GM23338 (cell line): ENCODE measurements around the gene ITGA1. TPM values are rescaled to one million over a fixed set of nuclear protein-coding genes. Genes with fewer than 3 reads are reported as not detected.

Source experiments
- ATAC-seq: fragments of 200-7000 bp; cut with Tn5 transposase; 3 replicates; pipeline ENCODE4 v1.9.1; 2020
- DNase-seq: peaks from one replicate; pipeline ENCODE4 v3.0.0-alpha.2; 2015; ENCODE audit warnings: low spot score
- H2AFZ ChIP-seq: fragments of 200-600 bp; sonication (generic); 2 replicates; pipeline ENCODE4 v1.8.0; 2016; ENCODE audit warnings: antibody characterized with exemption, mild to moderate bottlenecking, moderate library complexity
- H3F3A ChIP-seq: fragments of 200-600 bp; sonication (generic); replicated peaks from 2 replicates; pipeline ENCODE4 v1.8.0; 2017; ENCODE audit warnings: antibody characterized with exemption, mixed run types, low read depth
- H3K27ac ChIP-seq: fragments of 200-600 bp; sonication (generic); 2 replicates; pipeline ENCODE4 v1.6.1; 2016; ENCODE audit warnings: low read depth
- H3K27me3 ChIP-seq: fragments of 200-600 bp; sonication (generic); 2 replicates; pipeline ENCODE4 v1.8.0; 2016; ENCODE audit warnings: mild to moderate bottlenecking, mixed run types, moderate library complexity; ENCODE audit not compliant: insufficient read depth
- H3K36me3 ChIP-seq: fragments of 200-600 bp; sonication (generic); 2 replicates; pipeline ENCODE4 v1.8.0; 2016; ENCODE audit warnings: mild to moderate bottlenecking; ENCODE audit not compliant: insufficient read depth
- H3K4me1 ChIP-seq: fragments of 200-600 bp; sonication (generic); 2 replicates; pipeline ENCODE4 v1.8.0; 2016; ENCODE audit warnings: mild to moderate bottlenecking, moderate library complexity; ENCODE audit not compliant: insufficient read depth
- H3K4me2 ChIP-seq: fragments of 200-600 bp; sonication (generic); 2 replicates; pipeline ENCODE4 v1.7.1; 2017; ENCODE audit warnings: mixed run types
- H3K4me3 ChIP-seq: fragments of 200-600 bp; sonication (generic); 2 replicates; pipeline ENCODE4 v1.6.1; 2016; ENCODE audit warnings: mixed run types
- H3K79me2 ChIP-seq: fragments of 200-600 bp; sonication (generic); replicated peaks from 2 replicates; pipeline ENCODE4 v1.8.0; 2017; ENCODE audit warnings: mild to moderate bottlenecking; ENCODE audit not compliant: insufficient read depth
- H3K9me2 ChIP-seq: fragments of 200-600 bp; sonication (generic); 2 replicates; pipeline ENCODE4 v1.8.0; 2017; ENCODE audit not compliant: insufficient read depth
- H4K20me1 ChIP-seq: fragments of 200-600 bp; sonication (generic); replicated peaks from 2 replicates; pipeline ENCODE4 v1.8.0; 2017; ENCODE audit warnings: mild to moderate bottlenecking; ENCODE audit not compliant: insufficient read depth
- H3K27ac Mint-ChIP-seq: 2 replicates; pipeline ENCODE4 v1.8.0; 2020; ENCODE audit warnings: inconsistent platforms, mild to moderate bottlenecking, moderate library complexity, mixed read lengths
- H3K27me3 Mint-ChIP-seq: 3 replicates; pipeline ENCODE4 v1.8.0; 2022; ENCODE audit warnings: low read depth, mild to moderate bottlenecking, moderate library complexity, mixed read lengths, inconsistent platforms; ENCODE audit not compliant: insufficient read depth, poor library complexity
- H3K36me3 Mint-ChIP-seq: 3 replicates; pipeline ENCODE4 v1.8.0; 2021; ENCODE audit warnings: low read depth, mild to moderate bottlenecking, inconsistent platforms, moderate library complexity, mixed read lengths
- H3K4me1 Mint-ChIP-seq: 3 replicates; pipeline ENCODE4 v1.8.0; 2020; ENCODE audit warnings: mild to moderate bottlenecking, inconsistent platforms, mixed read lengths
- H3K4me3 Mint-ChIP-seq: 3 replicates; pipeline ENCODE4 v1.8.0; 2021; ENCODE audit warnings: moderate library complexity, mild to moderate bottlenecking, inconsistent platforms, mixed read lengths
- H3K9me3 Mint-ChIP-seq: 3 replicates; pipeline ENCODE4 v1.8.0; 2020; ENCODE audit warnings: moderate library complexity, mild to moderate bottlenecking, inconsistent platforms, mixed read lengths
- CREB1 ChIP-seq: fragments of 250-450 bp; sonication (Bioruptor Pico); IDR thresholded peaks from 2 replicates; pipeline ENCODE4 v1.5.0; 2020; ENCODE audit warnings: low read depth, mild to moderate bottlenecking, moderate library complexity
- EZH2 ChIP-seq: fragments of 200-600 bp; sonication (generic); IDR thresholded peaks from one replicate; pipeline ENCODE4 v1.8.0; 2017; ENCODE audit warnings: antibody characterized with exemption, mild to moderate bottlenecking, low read depth; ENCODE audit not compliant: unreplicated experiment
- EZH2phosphoT487 ChIP-seq: fragments of 200-600 bp; sonication (generic); IDR thresholded peaks from one replicate; pipeline ENCODE4 v1.8.1; 2018; ENCODE audit warnings: antibody characterized with exemption; ENCODE audit not compliant: unreplicated experiment
- JUNB ChIP-seq: IDR thresholded peaks from one replicate; pipeline ENCODE4 v1.6.1; 2016; ENCODE audit warnings: antibody characterized with exemption; ENCODE audit not compliant: unreplicated experiment
- NANOG ChIP-seq: IDR thresholded peaks from 2 replicates; pipeline ENCODE4 v1.6.1; 2016; ENCODE audit warnings: antibody characterized with exemption, borderline replicate concordance
- POLR2AphosphoS5 ChIP-seq: IDR thresholded peaks from 2 replicates; pipeline ENCODE4 v1.6.1; 2016; ENCODE audit warnings: antibody characterized with exemption, low read depth
- REST ChIP-seq: IDR thresholded peaks from one replicate; pipeline ENCODE4 v1.6.1; 2018; ENCODE audit warnings: antibody characterized with exemption; ENCODE audit not compliant: unreplicated experiment
- STAT1 ChIP-seq: IDR thresholded peaks from one replicate; pipeline ENCODE4 v1.6.1; 2016; ENCODE audit warnings: antibody characterized with exemption; ENCODE audit not compliant: unreplicated experiment
- ZNF114 ChIP-seq: fragments of 250-450 bp; sonication (Bioruptor Pico); IDR thresholded peaks from 2 replicates; pipeline ENCODE4 v1.5.0; 2020; ENCODE audit warnings: mild to moderate bottlenecking, moderate library complexity
- ZNF331 ChIP-seq: fragments of 250-450 bp; sonication (Bioruptor Pico); IDR thresholded peaks from 2 replicates; pipeline ENCODE4 v1.5.0; 2020; ENCODE audit warnings: low read depth, mild to moderate bottlenecking, moderate library complexity
- polyA plus RNA-seq: library from polyadenylated mRNA; unstranded; fragments of >200 nt; fragmentation: Nextera tagmentation; extraction: Ambion mirVana; gene quantifications from 2 replicates; pipeline ENCODE4 v1.2.1, GENCODE V29; 2016
- total RNA-seq: library from RNA; depleted of rRNA; stranded (reverse); fragments of >200 nt; shearing (Covaris generic); gene quantifications from 2 replicates; pipeline ENCODE4 v1.2.3, GENCODE V29; 2014
- TF ChIP-seq, protein P1 (sequence below), 2 experiments: fragments of 200-600 bp in 1 of 2; sonication (generic) in 1 of 2; conservative IDR thresholded peaks; 2 replicates each; pipeline versions ENCODE4 v1.5.1 to v1.6.1; 2016 to 2017; ENCODE audit warnings: antibody characterized with exemption in 2 of 2, low read depth in 2 of 2, mild to moderate bottlenecking in 2 of 2, moderate library complexity in 1 of 2
- TF ChIP-seq, protein P2 (sequence below): fragments of 250-450 bp; sonication (Bioruptor Pico); IDR thresholded peaks from 2 replicates; pipeline ENCODE4 v1.5.0; 2020; ENCODE audit warnings: mild to moderate bottlenecking, moderate library complexity
- TF ChIP-seq, protein P3 (sequence below): IDR thresholded peaks from 2 replicates; pipeline ENCODE4 v1.6.1; 2016; ENCODE audit warnings: antibody characterized with exemption

The ITGA1 gene
- total and polyA plus RNA-seq, 2 experiments from 2014 or later = 1.8 to 4.9 TPM

- Histone ChIP-seq H2AFZ (no peak overlapping the region), H3K27ac (no peak overlapping the region), H3K9me2 (no peaks in the 10 kb centered on the region), H3K4me1 (no peaks in the 10 kb centered on the region), H3F3A (no peaks in the 10 kb centered on the region), H3K27me3 (no peaks in the 10 kb centered on the region), H3K79me2 (no peaks in the 10 kb centered on the region), H3K4me2 (no peak overlapping the region), H4K20me1 (no peaks in the 10 kb centered on the region), H3K36me3 (no peaks in the 10 kb centered on the region), H3K4me3 (no peak overlapping the region)
- ATAC-seq (no peak), DNase-seq (no peak)
- no peaks in the 10 kb centered on the region; the same call in 2 of the 3 replicates for H3K4me1 Mint-ChIP-seq
- peaks cover 3% of the 10 kb centered on the region for H3K27me3 Mint-ChIP-seq
- no peaks in the 10 kb centered on the region for H3K9me3 Mint-ChIP-seq
- H3K27ac Mint-ChIP-seq = no peak overlapping the region
- H3K4me3 Mint-ChIP-seq = no peak overlapping the region
- TF ChIP-seq STAT1 = no peak
- no peak for TF ChIP-seq REST
- no peak for TF ChIP-seq ZNF331 (CRISPR knock-in tag)
- TF ChIP-seq, protein P1, sequence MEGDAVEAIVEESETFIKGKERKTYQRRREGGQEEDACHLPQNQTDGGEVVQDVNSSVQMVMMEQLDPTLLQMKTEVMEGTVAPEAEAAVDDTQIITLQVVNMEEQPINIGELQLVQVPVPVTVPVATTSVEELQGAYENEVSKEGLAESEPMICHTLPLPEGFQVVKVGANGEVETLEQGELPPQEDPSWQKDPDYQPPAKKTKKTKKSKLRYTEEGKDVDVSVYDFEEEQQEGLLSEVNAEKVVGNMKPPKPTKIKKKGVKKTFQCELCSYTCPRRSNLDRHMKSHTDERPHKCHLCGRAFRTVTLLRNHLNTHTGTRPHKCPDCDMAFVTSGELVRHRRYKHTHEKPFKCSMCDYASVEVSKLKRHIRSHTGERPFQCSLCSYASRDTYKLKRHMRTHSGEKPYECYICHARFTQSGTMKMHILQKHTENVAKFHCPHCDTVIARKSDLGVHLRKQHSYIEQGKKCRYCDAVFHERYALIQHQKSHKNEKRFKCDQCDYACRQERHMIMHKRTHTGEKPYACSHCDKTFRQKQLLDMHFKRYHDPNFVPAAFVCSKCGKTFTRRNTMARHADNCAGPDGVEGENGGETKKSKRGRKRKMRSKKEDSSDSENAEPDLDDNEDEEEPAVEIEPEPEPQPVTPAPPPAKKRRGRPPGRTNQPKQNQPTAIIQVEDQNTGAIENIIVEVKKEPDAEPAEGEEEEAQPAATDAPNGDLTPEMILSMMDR (conservative IDR thresholded peaks at IDR 0.05; ENCODE audit: low read depth in 2 of 2) = no peak
- TF ChIP-seq EZH2phosphoT487 = no peak
- no peak for TF ChIP-seq NANOG
- TF ChIP-seq, protein P2, sequence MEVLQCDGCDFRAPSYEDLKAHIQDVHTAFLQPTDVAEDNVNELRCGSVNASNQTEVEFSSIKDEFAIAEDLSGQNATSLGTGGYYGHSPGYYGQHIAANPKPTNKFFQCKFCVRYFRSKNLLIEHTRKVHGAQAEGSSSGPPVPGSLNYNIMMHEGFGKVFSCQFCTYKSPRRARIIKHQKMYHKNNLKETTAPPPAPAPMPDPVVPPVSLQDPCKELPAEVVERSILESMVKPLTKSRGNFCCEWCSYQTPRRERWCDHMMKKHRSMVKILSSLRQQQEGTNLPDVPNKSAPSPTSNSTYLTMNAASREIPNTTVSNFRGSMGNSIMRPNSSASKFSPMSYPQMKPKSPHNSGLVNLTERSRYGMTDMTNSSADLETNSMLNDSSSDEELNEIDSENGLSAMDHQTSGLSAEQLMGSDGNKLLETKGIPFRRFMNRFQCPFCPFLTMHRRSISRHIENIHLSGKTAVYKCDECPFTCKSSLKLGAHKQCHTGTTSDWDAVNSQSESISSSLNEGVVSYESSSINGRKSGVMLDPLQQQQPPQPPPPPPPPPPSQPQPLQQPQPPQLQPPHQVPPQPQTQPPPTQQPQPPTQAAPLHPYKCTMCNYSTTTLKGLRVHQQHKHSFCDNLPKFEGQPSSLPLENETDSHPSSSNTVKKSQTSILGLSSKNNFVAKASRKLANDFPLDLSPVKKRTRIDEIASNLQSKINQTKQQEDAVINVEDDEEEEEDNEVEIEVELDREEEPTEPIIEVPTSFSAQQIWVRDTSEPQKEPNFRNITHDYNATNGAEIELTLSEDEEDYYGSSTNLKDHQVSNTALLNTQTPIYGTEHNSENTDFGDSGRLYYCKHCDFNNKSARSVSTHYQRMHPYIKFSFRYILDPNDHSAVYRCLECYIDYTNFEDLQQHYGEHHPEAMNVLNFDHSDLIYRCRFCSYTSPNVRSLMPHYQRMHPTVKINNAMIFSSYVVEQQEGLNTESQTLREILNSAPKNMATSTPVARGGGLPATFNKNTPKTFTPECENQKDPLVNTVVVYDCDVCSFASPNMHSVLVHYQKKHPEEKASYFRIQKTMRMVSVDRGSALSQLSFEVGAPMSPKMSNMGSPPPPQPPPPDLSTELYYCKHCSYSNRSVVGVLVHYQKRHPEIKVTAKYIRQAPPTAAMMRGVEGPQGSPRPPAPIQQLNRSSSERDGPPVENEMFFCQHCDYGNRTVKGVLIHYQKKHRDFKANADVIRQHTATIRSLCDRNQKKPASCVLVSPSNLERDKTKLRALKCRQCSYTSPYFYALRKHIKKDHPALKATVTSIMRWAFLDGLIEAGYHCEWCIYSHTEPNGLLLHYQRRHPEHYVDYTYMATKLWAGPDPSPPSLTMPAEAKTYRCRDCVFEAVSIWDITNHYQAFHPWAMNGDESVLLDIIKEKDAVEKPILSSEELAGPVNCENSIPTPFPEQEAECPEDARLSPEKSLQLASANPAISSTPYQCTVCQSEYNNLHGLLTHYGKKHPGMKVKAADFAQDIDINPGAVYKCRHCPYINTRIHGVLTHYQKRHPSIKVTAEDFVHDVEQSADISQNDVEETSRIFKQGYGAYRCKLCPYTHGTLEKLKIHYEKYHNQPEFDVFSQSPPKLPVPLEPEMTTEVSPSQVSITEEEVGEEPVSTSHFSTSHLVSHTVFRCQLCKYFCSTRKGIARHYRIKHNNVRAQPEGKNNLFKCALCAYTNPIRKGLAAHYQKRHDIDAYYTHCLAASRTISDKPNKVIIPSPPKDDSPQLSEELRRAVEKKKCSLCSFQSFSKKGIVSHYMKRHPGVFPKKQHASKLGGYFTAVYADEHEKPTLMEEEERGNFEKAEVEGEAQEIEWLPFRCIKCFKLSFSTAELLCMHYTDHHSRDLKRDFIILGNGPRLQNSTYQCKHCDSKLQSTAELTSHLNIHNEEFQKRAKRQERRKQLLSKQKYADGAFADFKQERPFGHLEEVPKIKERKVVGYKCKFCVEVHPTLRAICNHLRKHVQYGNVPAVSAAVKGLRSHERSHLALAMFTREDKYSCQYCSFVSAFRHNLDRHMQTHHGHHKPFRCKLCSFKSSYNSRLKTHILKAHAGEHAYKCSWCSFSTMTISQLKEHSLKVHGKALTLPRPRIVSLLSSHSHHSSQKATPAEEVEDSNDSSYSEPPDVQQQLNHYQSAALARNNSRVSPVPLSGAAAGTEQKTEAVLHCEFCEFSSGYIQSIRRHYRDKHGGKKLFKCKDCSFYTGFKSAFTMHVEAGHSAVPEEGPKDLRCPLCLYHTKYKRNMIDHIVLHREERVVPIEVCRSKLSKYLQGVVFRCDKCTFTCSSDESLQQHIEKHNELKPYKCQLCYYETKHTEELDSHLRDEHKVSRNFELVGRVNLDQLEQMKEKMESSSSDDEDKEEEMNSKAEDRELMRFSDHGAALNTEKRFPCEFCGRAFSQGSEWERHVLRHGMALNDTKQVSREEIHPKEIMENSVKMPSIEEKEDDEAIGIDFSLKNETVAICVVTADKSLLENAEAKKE (CRISPR knock-in tag) = no peak
- TF ChIP-seq POLR2AphosphoS5 = no peak
- TF ChIP-seq EZH2 = no peak
- TF ChIP-seq CREB1 = no peak
- TF ChIP-seq, protein P3, sequence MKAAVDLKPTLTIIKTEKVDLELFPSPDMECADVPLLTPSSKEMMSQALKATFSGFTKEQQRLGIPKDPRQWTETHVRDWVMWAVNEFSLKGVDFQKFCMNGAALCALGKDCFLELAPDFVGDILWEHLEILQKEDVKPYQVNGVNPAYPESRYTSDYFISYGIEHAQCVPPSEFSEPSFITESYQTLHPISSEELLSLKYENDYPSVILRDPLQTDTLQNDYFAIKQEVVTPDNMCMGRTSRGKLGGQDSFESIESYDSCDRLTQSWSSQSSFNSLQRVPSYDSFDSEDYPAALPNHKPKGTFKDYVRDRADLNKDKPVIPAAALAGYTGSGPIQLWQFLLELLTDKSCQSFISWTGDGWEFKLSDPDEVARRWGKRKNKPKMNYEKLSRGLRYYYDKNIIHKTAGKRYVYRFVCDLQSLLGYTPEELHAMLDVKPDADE = no peak
- TF ChIP-seq JUNB = no peak
- TF ChIP-seq ZNF114 (CRISPR knock-in tag) = no peak
- no peaks in the 10 kb centered on the region for H3K36me3 Mint-ChIP-seq
Observed at GRCh38 chr5:52876456-52876855, 88.7 kb downstream of the ITGA1 start.
